Fibroblast of the conjunctiva (primary cell): ENCODE measurements around the gene CRTC1.
"Not testable (repeated sequence)": the region's sequence is repeated elsewhere in the genome, so short reads cannot be mapped to it uniquely, and the experiment has no call there.

ENCODE experiments used
- DNase-seq: peaks from one replicate; pipeline ENCODE4 v3.0.0-alpha.2; 2010; ENCODE audit warnings: low read depth

CRTC1 gene

GRCh38 chr19:18669883-18670282 is 13.6 kb upstream of the CRTC1 start:
- DNase-seq, result no peak

DNA sequence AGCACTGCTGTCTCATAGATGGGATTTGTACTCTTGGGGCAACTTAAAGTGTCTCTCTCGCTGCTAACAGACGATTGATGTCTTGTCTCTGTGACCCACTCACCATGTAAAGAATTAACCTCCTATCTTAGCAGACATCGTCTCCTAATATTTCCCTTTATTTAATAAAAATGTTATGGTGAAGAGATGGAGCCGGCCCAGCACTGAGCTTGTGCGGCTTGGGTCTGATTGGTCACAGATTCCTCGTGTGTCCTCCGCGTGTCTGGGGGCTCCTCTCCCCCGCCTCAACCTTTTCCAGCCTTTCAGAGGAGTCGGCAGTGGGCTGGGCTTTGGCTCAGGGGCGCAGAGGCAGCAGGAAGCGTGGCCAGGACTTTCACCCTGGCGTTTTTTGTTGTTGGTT is 13.2 kb upstream of the CRTC1 start:
- no peak for DNase-seq

DNA sequence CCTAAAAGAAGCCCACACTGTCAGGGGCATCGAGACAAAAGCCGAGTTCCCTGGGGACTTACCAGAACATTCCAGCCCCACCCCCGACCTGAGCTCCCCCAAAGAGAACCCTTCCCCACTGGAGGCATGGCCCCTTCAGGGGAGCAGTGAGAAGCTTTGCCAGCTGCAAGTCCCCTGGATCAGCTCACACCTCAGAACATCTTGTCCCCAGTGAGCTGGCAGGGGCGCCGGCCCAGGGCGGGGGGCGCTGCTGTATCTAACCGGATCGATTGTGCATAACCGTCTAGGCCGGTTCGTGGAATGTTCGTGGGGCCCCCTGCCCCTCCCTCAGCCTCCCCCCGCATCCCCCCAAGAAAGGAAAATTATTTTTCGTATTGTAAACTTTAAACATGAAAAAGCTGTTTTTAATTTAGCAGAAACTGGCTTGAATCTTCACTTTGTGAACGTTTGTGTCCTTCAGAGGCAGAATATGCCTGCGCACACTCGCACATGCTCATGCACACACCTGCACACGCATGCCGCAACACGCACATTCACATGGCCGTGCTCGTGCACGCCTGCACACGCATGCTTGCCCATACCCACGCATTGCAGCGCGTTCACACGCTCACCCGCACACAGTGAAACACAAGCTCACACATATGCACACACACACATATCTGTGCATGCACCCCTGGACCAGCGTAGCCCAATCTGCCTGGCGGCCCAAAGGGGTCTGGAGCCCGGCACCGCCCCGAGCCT is 12.0 kb upstream of the CRTC1 start:
- no peak for DNase-seq

DNA sequence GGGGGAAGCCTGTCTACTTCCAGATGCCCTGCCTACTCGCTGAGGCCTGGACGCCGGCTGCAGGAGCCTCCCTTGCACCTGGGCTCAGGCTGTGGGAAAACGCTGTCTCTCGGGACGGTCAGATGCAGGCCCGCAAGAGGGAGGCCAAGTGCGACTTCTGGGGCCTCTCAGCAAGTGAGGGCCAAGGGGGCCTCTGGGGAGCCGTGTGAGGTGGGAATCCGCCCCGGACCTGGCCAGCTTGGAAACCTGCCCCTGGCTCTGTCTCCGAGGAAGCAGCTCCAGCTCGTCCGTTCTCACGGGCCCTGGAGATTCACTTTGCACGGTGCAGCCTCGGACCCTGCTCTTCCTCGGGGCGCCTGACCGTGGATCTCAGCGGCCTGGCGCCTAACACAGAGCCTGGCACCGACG is 11.4 kb upstream of the CRTC1 start:
- DNase-seq, result no peak

- DNase-seq, result peak; percentile 72
Measured at GRCh38 chr19:18672606-18673337, 10.7 kb upstream of the CRTC1 start.

GRCh38 chr19:18674616-18675015 is 8.9 kb upstream of the CRTC1 start:
- DNase-seq, result no peak

- DNase-seq, result no peak
Measured at GRCh38 chr19:18675779-18676178, 7.7 kb upstream of the CRTC1 start.

DNA sequence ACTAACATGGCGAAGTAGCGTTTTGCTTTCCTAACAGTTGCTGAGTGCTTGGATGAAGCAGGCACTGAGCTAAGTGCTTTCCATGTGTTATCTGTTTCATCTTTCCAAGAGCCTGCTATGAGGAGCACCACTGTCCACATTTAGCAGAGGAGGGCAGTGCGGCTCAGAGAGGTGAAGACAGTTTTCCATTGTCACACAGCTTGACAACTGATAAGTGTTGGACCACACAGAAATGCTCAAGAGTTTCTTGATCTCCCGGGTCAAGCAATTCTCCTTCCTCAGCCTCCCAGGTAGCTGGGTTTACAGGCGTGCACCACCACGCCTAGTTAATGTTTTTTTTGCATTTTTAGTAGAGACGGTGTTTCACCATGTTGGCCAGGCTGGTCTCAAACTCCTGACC is 6.8 kb upstream of the CRTC1 start:
- DNase-seq, result no peak

- DNase-seq, result no peak
Measured at GRCh38 chr19:18677156-18677555, 6.3 kb upstream of the CRTC1 start.

DNA sequence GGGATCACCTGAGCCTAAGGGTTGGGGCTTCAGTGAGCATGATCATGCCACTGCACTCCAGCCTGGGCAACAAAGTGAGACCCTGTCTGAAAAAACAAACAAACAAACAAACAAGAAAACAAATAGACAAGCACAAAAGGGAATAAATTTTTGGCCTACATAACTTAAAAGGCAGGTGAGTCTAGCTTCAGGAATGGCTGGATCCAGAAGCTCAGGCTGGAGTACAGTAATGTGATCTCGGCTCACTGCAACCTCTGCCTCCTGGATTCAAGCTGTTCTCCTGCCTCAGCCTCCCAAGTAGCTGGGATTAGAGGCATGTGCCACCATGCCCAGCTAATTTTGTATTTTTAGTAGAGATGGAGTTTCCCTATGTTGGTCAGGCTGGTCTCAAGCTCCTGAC is 3.3 kb upstream of the CRTC1 start:
- DNase-seq, result not testable (repeated sequence)

DNA sequence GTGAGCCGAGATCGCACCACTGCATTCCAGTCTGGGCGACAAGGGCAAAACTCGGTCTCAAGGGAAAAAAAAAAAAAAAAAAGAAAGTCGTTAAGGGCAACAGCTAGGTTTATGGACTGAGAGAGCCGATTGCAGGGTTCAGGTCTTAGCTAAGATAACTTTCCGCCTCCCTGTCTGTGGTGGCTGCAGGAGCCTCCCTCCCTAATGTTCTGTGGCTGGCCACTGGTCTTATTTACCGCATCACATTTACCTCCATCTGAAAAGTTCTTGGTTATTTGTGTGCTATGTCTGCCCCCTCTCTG is 722 bp upstream of the CRTC1 start:
- no peak for DNase-seq

DNA sequence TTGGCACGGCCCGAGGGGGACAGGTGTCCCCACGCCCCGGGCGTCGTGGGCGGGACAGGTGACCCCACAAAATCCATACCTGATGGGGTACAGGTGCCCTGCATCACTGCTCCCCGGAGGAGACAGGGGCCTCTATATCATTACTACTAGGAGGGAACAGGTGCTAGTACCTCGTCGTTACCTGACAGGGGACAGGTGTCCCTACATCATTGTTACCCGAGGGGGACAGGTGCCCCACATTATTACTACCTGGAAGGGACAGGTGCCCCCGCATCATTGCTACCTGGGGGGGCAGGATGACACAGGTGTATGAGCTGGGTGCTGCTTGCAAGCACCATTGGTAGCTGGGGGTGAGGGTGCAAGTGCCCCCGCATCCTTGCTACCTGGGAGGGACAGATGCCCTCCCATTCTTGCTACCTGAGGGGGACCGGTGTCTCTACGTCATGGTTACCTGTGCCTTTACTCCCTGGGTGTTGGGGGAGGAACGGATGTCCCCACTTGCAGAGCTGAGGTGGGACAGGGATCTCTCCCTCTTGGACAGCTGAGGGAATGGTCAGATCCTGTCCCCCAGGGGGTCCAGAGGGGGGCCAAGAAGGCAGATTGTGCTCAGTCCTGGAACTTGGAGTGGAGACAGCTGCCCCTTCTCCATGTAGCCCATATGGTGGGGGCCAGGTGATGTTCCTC is 620 bp downstream of the CRTC1 start:
- no peak for DNase-seq

DNA sequence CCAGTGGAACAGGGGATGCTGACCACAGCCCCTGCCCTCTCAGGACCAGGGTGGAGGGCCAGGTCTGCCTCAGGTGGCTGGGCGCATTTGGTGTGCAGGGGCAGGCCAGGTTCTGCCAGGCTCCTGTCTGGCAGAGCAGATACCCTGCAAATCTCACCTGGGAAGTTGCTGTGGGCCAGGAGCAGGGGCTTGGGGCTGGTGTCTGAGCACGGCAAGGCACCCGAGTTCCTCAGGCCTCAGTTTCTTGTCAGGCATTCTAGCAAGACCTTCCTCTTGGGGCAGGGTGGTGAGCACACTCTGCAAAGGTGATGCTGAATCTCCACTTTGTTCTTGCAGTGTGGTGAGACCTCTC is 1.1 kb downstream of the CRTC1 start:
- DNase-seq, result no peak

DNA sequence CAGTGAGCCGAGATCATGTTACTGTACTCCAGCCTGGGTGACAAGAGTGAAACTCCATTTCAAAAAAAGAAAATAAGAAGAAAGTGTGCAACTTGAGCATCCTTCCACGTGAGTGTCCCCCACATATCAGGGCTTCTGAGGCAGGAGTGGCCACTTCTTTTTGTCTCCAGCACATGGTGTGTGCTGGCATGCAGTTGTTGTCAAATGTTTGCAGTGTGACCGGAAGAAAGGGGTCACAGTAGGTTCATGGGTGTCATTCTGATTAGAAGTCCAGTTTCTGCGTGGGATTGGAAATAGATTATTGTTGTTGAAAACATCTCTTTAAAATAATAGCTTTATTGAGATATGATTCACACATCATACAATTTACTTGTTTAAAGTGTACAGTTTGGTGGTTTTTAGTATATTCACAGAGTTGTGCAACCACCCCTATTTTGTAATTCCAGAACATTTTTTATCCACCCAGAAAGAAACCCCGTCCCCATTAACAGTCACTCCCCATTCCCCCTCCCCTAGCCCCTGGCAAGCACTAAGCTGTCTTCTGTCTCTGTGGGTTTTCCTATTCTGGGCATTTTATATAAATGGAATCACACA is 2.2 kb downstream of the CRTC1 start:
- no peak for DNase-seq

GRCh38 chr19:18687740-18688465 is 4.4 kb downstream of the CRTC1 start:
- DNase-seq, result no peak

DNA sequence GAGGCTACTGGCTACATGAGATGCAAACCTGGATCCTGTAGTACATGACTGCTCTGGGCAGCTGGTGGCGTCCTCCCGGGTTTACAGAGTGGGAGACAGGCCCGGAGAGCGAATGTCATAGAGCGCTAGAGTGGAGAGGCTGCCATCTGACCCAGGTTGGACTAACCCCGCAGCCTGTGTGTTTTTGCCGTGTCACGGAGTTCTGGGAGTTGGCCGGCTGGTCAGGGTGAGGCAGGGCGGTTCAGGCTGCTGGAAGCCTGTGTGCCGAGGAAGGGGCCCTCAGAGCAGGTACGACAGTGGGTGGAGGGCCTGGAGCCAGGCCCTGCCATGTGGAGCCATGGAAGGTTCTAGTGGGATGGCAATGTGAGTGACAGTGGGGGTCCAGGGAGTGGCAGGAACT is 12.5 kb downstream of the CRTC1 start:
- no peak for DNase-seq

- DNase-seq, result no peak
Measured at GRCh38 chr19:18697680-18698079, 14.2 kb downstream of the CRTC1 start.

DNA sequence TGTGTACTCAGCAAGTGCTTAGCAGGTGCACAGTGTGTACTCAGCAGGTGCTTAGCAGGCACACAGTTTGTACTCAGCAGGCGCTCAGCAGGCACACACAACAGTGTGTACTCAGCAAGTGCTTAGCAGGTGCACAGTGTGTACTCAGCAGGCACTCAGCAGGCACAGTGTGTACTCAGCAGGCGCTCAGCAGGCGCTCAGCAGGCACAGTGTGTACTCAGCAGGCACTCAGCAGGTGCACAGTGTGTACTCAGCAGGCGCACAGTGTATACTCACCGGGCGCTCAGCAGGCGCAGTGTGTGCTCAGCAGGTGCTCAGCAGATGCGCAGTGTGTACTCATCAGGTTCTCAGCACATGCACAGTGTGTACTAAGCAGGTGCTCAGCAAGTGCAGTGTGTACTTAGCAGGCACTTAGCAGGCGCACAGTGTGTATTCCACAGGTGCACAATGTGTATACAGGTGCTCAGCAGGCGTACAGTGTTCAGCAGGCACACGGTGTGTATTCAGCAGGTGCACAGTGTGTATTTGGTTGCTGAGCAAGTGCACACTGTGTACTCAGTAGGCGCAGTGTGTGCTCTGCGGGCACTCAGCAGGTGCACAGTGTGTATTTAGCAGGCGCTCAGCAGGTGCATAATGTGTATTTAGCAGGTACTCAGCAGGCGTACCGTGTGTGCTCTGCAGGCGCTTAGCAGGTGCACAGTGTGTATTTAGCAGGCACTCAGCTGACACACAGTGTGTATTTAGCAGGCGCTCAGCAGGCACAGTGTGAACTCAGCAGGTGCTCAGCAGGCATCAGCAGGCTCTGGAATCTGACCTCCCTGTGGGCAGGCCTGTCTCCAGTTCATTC is 15.1 kb downstream of the CRTC1 start:
- DNase-seq, result no peak

- no peak for DNase-seq
Measured at GRCh38 chr19:18699403-18700054, 16.0 kb downstream of the CRTC1 start.

GRCh38 chr19:18700501-18701249 is 17.2 kb downstream of the CRTC1 start:
- DNase-seq, result no peak
